Stimulated activated CD4-positive, alpha-beta T cell treated with anti-CD3 and anti-CD28 coated beads, Interleukin-1b, Interleukin-23, amount 100 ng/mL, for 24 hours (primary cell): ENCODE results near the gene STPG4.
"Not testable (repeated sequence)": the region's sequence is repeated elsewhere in the genome, so short reads cannot be mapped to it uniquely, and the experiment has no call there.

Source experiments
- DNase-seq, 4 experiments: peaks; one replicate each; pipeline ENCODE4 v3.0.0-alpha.2; 2020; ENCODE audit warnings: low read depth in 4 of 4, low spot score in 1 of 4

STPG4 gene

GRCh38 chr2:47173986-47174732, 19.1 kb upstream of the STPG4 start:
- no peak for DNase-seq

- no peak for DNase-seq
Measured at GRCh38 chr2:47172922-47173695, 18.0 kb upstream of the STPG4 start.

- DNase-seq = no peak
Measured at GRCh38 chr2:47172156-47172921, 17.2 kb upstream of the STPG4 start.

GRCh38 chr2:47169784-47170183, 14.7 kb upstream of the STPG4 start:
- no peak for DNase-seq

GRCh38 chr2:47168895-47169294, 13.8 kb upstream of the STPG4 start:
- not testable (repeated sequence) for DNase-seq

- no peak for DNase-seq
Measured at GRCh38 chr2:47167149-47167548, 12.0 kb upstream of the STPG4 start.

- no peak for DNase-seq
Measured at GRCh38 chr2:47165001-47165555, 10.0 kb upstream of the STPG4 start.

GRCh38 chr2:47162780-47163179, 7.7 kb upstream of the STPG4 start:
- no peak for DNase-seq

- DNase-seq = no peak
Measured at GRCh38 chr2:47161475-47161874, 6.4 kb upstream of the STPG4 start.

GRCh38 chr2:47160660-47161059, 5.6 kb upstream of the STPG4 start:
- DNase-seq = no peak

GRCh38 chr2:47160211-47160610, 5.1 kb upstream of the STPG4 start:
- no peak for DNase-seq

GRCh38 chr2:47159627-47160026, 4.5 kb upstream of the STPG4 start:
- no peak for DNase-seq

GRCh38 chr2:47158576-47158975, 3.5 kb upstream of the STPG4 start:
- no peak for DNase-seq

- no peak for DNase-seq
Measured at GRCh38 chr2:47152803-47153202, 2.3 kb downstream of the STPG4 start.

GRCh38 chr2:47150175-47150574, 4.9 kb downstream of the STPG4 start:
- no peak for DNase-seq

- no peak for DNase-seq
Measured at GRCh38 chr2:47147021-47147420, 8.1 kb downstream of the STPG4 start.

- no peak for DNase-seq
Measured at GRCh38 chr2:47145466-47145865, 9.6 kb downstream of the STPG4 start.

GRCh38 chr2:47141520-47141919, 13.6 kb downstream of the STPG4 start:
- no peak for DNase-seq

- no peak for DNase-seq
Measured at GRCh38 chr2:47134386-47135090, 20.6 kb downstream of the STPG4 start.

- no peak for DNase-seq
Measured at GRCh38 chr2:47133046-47133445, 22.1 kb downstream of the STPG4 start.

- DNase-seq = no peak
Measured at GRCh38 chr2:47129191-47129706, 25.9 kb downstream of the STPG4 start.
